SK-N-SH (cell line): ENCODE data around the gene SYT13.

Source experiments
- CTCF ChIP-seq: fragments of 200-600 bp; sonication (generic); IDR thresholded peaks from 2 replicates; pipeline ENCODE4 v1.6.1; 2017; ENCODE audit warnings: antibody characterized with exemption, mild to moderate bottlenecking, moderate library complexity
- ELF1 ChIP-seq: IDR thresholded peaks from 2 replicates; pipeline ENCODE4 v1.4.0; 2012
- EP300 ChIP-seq, 2 experiments: IDR thresholded peaks; 2 replicates each; pipeline versions ENCODE4 v1.4.0 to v1.6.1; 2012; ENCODE audit warnings: borderline replicate concordance in 1 of 2, low read depth in 1 of 2, low read length in 1 of 2
- EZH2phosphoT487 ChIP-seq: fragments of 200-600 bp; sonication (generic); IDR thresholded peaks from 2 replicates; pipeline ENCODE4 v1.6.1; 2017; ENCODE audit warnings: low read depth, mixed run types, mild to moderate bottlenecking, antibody characterized with exemption, moderate library complexity, borderline replicate concordance
- FOXJ3 ChIP-seq: sonication (generic); formaldehyde crosslinking; IDR thresholded peaks from 2 replicates; pipeline ENCODE4 v1.5.1; 2020; ENCODE audit warnings: mild to moderate bottlenecking, missing genetic modification reagents
- GABPA ChIP-seq: IDR thresholded peaks from 2 replicates; pipeline ENCODE4 v1.4.0; 2012; ENCODE audit warnings: low read depth, mild to moderate bottlenecking
- JUND ChIP-seq: IDR thresholded peaks from 2 replicates; pipeline ENCODE4 v1.4.0; 2012
- MXI1 ChIP-seq: IDR thresholded peaks from 2 replicates; pipeline ENCODE4 v1.6.1; 2012; ENCODE audit warnings: mild to moderate bottlenecking, low read depth, low read length, improper control_type of control experiment
- NRF1 ChIP-seq: IDR thresholded peaks from 2 replicates; pipeline ENCODE4 v1.6.1; 2012; ENCODE audit warnings: low read depth, mild to moderate bottlenecking, low read length
- RFX5 ChIP-seq: IDR thresholded peaks from 2 replicates; pipeline ENCODE4 v1.6.1; 2012; ENCODE audit warnings: mild to moderate bottlenecking, improper control_type of control experiment, low read length
- TF ChIP-seq, protein P1 (sequence below): IDR thresholded peaks from 2 replicates; pipeline ENCODE4 v1.4.0; 2012; ENCODE audit warnings: low read depth, borderline replicate concordance

DNA sequence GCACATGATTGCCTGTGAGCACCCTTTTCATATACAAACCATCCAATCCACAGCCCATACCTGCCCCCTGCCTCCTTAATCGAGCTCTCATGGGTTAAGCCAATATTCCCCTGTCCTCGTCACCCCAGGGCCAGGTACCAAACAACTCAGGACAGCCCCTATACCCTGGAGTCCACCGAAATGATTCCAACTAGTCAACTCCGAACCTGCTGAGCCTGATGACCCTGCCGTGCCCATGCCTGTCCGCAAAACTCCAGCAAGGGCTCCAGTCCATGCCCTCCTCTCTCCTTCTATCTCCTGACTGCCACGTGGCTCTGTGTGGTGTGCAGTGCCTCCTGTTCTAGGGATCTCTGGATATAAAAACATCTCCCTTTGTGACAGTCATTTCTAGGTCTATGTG is 35.5 kb upstream of the SYT13 start:
- TF ChIP-seq CTCF, result no peak
- no peak for TF ChIP-seq RFX5
- TF ChIP-seq JUND, result no peak
- TF ChIP-seq, protein P1, sequence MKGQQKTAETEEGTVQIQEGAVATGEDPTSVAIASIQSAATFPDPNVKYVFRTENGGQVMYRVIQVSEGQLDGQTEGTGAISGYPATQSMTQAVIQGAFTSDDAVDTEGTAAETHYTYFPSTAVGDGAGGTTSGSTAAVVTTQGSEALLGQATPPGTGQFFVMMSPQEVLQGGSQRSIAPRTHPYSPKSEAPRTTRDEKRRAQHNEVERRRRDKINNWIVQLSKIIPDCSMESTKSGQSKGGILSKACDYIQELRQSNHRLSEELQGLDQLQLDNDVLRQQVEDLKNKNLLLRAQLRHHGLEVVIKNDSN, result no peak
- TF ChIP-seq EZH2phosphoT487, result no peak
- TF ChIP-seq GABPA, result no peak
- no peak for TF ChIP-seq FOXJ3 (CRISPR knock-in tag)
- TF ChIP-seq NRF1, result no peak
- TF ChIP-seq ELF1, result no peak
- no peak for TF ChIP-seq EP300 (IDR thresholded peaks at IDR 0.05; ENCODE audit: borderline replicate concordance in 1 of 2, low read depth in 1 of 2, low read length in 1 of 2)
- TF ChIP-seq MXI1, result no peak
